ENCODE results near the gene HVCN1. TPM values are rescaled to one million over a fixed set of nuclear protein-coding genes. Genes with fewer than 3 reads are reported as not detected.
"Not testable (repeated sequence)": the region's sequence is repeated elsewhere in the genome, so short reads cannot be mapped to it uniquely, and the experiment has no call there.

Gene HVCN1
- 1.4 and 2.5 TPM in 2 replicates for total RNA-seq

DNA sequence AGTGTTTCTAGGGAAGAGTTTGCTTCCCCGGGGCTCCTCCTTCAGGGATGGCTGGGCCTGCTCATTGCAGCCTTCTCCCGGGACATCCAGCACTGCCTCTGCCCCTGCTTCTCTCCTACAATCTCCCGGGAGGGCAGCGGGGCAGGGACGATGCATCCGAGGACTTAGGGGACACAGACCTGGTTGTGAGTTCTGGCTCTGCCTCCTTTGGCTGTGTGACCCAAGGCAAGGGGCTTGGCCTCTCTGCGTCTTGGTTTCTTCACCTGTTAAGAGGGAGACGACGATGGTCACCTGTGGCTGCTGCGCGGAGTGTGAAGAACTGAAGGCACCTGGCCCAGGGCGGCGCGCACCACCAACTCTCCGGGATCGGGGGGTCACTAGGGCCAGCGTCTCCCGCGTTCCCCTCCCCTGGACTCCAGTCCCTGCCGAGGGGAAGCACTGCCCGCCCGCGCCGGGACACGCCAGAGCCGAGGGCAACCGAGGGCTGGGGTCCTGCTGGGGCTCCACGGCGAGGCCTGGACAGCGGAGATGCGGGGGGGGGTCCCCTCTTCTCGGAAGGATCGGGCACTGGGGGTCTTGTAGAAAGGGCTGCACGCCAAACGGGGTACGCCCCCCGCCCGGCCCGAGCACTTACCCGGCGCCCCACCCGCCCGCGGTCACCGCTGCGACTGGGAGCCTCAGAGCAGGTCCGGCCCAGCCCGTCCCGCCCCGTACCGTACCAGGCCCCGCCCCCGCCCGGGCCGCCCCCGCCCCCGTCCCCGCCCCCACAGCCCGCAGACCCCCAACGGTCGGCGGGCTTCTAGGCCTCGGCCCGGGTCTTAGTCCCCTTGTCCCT is at the start of gene HVCN1:
Gene HVCN1, minus strand, starts transcription at position 670 of the 835 bp plus-strand sequence. CDS start 5,870 bp downstream, outside the sequence.
- no peak for TF ChIP-seq CTCF (conservative IDR thresholded peaks at IDR 0.05; ENCODE audit: low read depth, low read length)
- peak within 1 kb of the TSS; percentile 45 for H3K4me3 ChIP-seq (ENCODE audit: low read depth, low read length)
- DNase-seq (ENCODE audit: low read depth): no peak

DNA sequence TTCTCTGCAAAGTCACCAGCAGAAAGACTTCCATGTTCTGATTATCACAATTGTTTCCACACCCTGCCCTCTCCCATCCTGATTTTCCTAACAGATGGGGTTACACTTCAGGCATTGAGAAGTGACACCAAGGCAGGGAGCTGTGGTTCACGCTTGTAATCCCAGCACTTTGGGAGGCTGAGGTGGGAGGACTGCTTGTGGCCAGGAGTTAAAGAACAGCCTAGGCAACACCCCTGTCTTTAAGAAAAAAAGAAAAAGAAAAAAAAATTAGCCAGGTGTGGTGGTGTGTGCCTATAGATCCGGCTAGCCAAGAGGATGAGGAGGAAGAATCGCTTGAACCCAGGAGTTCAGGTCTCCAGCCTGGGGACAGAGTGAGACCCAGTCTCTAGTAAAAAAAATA is 48.6 kb upstream of the HVCN1 start:
- DNase-seq (ENCODE audit: low read depth): no peak
- no peak for TF ChIP-seq CTCF (conservative IDR thresholded peaks at IDR 0.05; ENCODE audit: low read depth, low read length)
- H3K4me3 ChIP-seq (ENCODE audit: low read depth, low read length): no peak overlapping the region

GRCh38 chr12:110737016-110737415 is 48.1 kb upstream of the HVCN1 start:
- DNase-seq (ENCODE audit: low read depth); H3K4me3 ChIP-seq (ENCODE audit: low read depth, low read length): not testable (repeated sequence)

- DNase-seq (ENCODE audit: low read depth): no peak
- H3K4me3 ChIP-seq (ENCODE audit: low read depth, low read length): no peak overlapping the region
- no peak for TF ChIP-seq CTCF (conservative IDR thresholded peaks at IDR 0.05; ENCODE audit: low read depth, low read length)
These were observed 45.0 kb upstream of the HVCN1 start for GRCh38 chr12:110733900-110734299.

DNA sequence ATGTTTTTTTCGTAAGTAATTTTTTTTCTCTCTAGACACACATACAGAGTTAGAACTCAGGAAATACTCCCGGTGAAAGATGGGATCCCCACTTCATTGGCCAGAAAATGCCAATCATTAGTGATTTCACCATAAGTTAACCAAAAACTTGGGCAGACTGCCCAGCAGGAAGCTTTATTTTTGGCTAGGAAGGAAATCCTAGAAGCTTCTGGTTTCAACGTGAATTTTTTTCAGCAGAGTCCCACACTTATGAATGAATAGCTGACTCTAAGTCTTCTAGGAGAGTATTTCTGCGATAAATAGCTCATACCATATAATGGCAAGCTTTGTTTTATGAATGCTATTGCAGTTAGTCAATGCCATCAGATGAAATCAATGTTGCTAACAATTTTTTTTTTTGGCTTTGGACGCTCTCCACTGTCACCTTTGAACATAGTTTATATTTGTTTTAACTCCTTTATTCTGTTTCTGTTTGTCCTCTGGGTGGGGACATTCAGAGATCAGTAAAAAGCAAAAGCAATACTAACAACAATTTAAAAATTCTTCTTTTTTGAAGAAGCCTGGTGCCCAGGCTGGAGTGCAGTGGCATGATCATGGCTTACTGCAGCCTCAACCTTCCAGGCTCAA is 44.3 kb upstream of the HVCN1 start:
- no peak for DNase-seq (ENCODE audit: low read depth)
- TF ChIP-seq CTCF (conservative IDR thresholded peaks at IDR 0.05; ENCODE audit: low read depth, low read length): no peak
- no peak overlapping the region for H3K4me3 ChIP-seq (ENCODE audit: low read depth, low read length)

- DNase-seq (ENCODE audit: low read depth): no peak
- no peak for TF ChIP-seq CTCF (conservative IDR thresholded peaks at IDR 0.05; ENCODE audit: low read depth, low read length)
- H3K4me3 ChIP-seq (ENCODE audit: low read depth, low read length): no peak overlapping the region
These were observed 43.7 kb upstream of the HVCN1 start for GRCh38 chr12:110732572-110732971.

GRCh38 chr12:110731479-110731878 is 42.6 kb upstream of the HVCN1 start:
- no peak for TF ChIP-seq CTCF (conservative IDR thresholded peaks at IDR 0.05; ENCODE audit: low read depth, low read length)
- no peak overlapping the region for H3K4me3 ChIP-seq (ENCODE audit: low read depth, low read length)
- DNase-seq (ENCODE audit: low read depth): no peak

All from epithelial cell of proximal tubule (primary cell).